Activated CD4-positive, alpha-beta T cell treated with anti-CD3 and anti-CD28 coated beads for 36 hours (primary cell): Measurements from ENCODE around the gene WASF2. TPM values are rescaled to one million over a fixed set of nuclear protein-coding genes. Genes with fewer than 3 reads are reported as not detected.
A peak's percentile ranks its signal among the peaks of the same experiment; 100 is the strongest.

ENCODE experiments used
- ATAC-seq: fragments of 200-7000 bp; cut with Tn5 transposase; one replicate; pipeline ENCODE4 v1.10.0; 2021; ENCODE audit warnings: mild to moderate bottlenecking, moderate library complexity
- CTCF ChIA-PET: fragments of 350-600 bp; sonication (Branson Sonifier 250); formaldehyde crosslinking; loops from one replicate; lab custom pipeline; 2021; ENCODE audit warnings: antibody characterized with exemption; lab: Charles Lee
- POLR2A ChIA-PET: fragments of 350-600 bp; sonication (Branson Sonifier 250); formaldehyde crosslinking; loops from one replicate; lab custom pipeline; 2021; ENCODE audit warnings: antibody characterized with exemption, inconsistent platforms; lab: Charles Lee
- DNase-seq: peaks from one replicate; pipeline ENCODE4 v3.0.0-alpha.2; 2020
- H3K27ac Mint-ChIP-seq: one replicate; pipeline ENCODE4 v1.8.0; 2021; ENCODE audit warnings: mixed read lengths
- H3K27me3 Mint-ChIP-seq: one replicate; pipeline ENCODE4 v1.8.0; 2021; ENCODE audit warnings: mixed read lengths
- H3K36me3 Mint-ChIP-seq: one replicate; pipeline ENCODE4 v1.8.0; 2021; ENCODE audit warnings: low read depth, mixed read lengths
- H3K4me1 Mint-ChIP-seq: one replicate; pipeline ENCODE4 v1.8.0; 2021; ENCODE audit warnings: mixed read lengths
- H3K4me3 Mint-ChIP-seq: one replicate; pipeline ENCODE4 v1.8.0; 2021; ENCODE audit warnings: mild to moderate bottlenecking, moderate library complexity, mixed read lengths
- H3K9me3 Mint-ChIP-seq: one replicate; pipeline ENCODE4 v1.8.0; 2021; ENCODE audit warnings: low read depth, mixed read lengths
- intact Hi-C, 2 experiments: fragments of 100-400 bp; cut with DNase I in 1 of 2; cut with micrococcal nuclease in 1 of 2; formaldehyde crosslinking; loops; one replicate each; pipeline versions ENCODE4 v1.14.2 to v1.15.1; 2022 to 2024; cut with DNase I, micrococcal nuclease
- total RNA-seq, 2 experiments: library from RNA; stranded (reverse); gene quantifications; one replicate each; pipeline ENCODE4 v1.2.3, GENCODE V29; 2021

Gene WASF2
- total RNA-seq, 2 experiments from 2014 or later: 104 to 132 TPM

GRCh38 chr1:27451343-27451742 lies 38.6 kb downstream of the WASF2 start:
- ChIA-PET CTCF (interaction anchor here (0.9 to 1.8 kb wide), 6 partner anchors 10 to 60 kb away, joined by 3 to 5 read pairs (median 4); partner anchors contain the start of gene WASF2), POLR2A (no interaction called here)
- no peak for DNase-seq
- intact Hi-C loops: loop anchor here in 1 of 2 experiments (2.0 kb wide), 1 partner anchor 13 kb away; no protein-coding TSS in a partner anchor
- H3K4me1 Mint-ChIP-seq: peaks cover 64% of the 10 kb centered on the region
- H3K27ac Mint-ChIP-seq: no peak overlapping the region
- ATAC-seq: no peak
- no peaks in the 10 kb centered on the region for H3K27me3 Mint-ChIP-seq
- no peaks in the 10 kb centered on the region for H3K9me3 Mint-ChIP-seq
- no peak overlapping the region for H3K4me3 Mint-ChIP-seq
- H3K36me3 Mint-ChIP-seq: peaks cover 29% of the 10 kb centered on the region

- H3K4me1 Mint-ChIP-seq: peaks cover 65% of the 10 kb centered on the region
- peaks cover 26% of the 10 kb centered on the region for H3K36me3 Mint-ChIP-seq
- ChIA-PET POLR2A (no interaction called here), CTCF (interaction anchor here (0.6 to 1.0 kb wide), 4 partner anchors 41 to 324 kb away, joined by 3 to 4 read pairs (median 4); partner anchors contain the start of genes STX12 and WASF2)
- ATAC-seq: peak; percentile 28
- H3K9me3 Mint-ChIP-seq: no peaks in the 10 kb centered on the region
- no peaks in the 10 kb centered on the region for H3K27me3 Mint-ChIP-seq
- no peak for DNase-seq
- H3K4me3 Mint-ChIP-seq: no peak overlapping the region
- peak overlapping the region; percentile 62 for H3K27ac Mint-ChIP-seq
- intact Hi-C loops: loop anchor here in 1 of 2 experiments (5.0 kb wide), 1 partner anchor 78 kb away; no protein-coding TSS in a partner anchor
Measured at GRCh38 chr1:27448982-27449381, 41.0 kb downstream of the WASF2 start.

DNA sequence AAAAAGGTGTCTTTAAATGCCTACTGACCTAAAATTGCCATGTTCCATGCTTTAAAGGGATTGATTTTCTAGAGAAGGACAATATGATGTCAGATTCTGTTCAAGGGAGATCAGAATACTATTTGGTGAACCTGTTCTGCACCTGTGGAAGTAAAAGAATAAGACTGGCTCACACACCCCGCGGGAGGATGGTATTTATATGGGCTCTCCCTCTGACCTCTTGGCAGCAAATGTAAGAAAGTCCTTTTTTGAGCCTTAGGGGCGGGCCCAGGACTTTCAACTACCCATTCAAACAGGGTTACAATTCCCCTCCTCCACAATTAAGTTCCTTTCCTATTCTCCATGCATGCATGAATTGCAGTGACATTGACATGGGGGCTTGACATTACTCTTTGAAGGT lies 42.1 kb downstream of the WASF2 start:
- intact Hi-C loops: loop anchor here in 1 of 2 experiments (5.0 kb wide), 1 partner anchor 79 kb away; no protein-coding TSS in a partner anchor
- H3K36me3 Mint-ChIP-seq: peaks cover 29% of the 10 kb centered on the region
- peaks cover 66% of the 10 kb centered on the region for H3K4me1 Mint-ChIP-seq
- H3K9me3 Mint-ChIP-seq: no peaks in the 10 kb centered on the region
- H3K27me3 Mint-ChIP-seq: no peaks in the 10 kb centered on the region
- H3K4me3 Mint-ChIP-seq: no peak overlapping the region
- DNase-seq (no peak), ATAC-seq (no peak)
- ChIA-PET POLR2A (no interaction called here), CTCF (interaction anchor here (1.1 to 3.4 kb wide), 4 partner anchors 17 to 158 kb away, joined by 3 to 15 read pairs (median 8); no protein-coding TSS in a partner anchor)
- peak overlapping the region; percentile 26 for H3K27ac Mint-ChIP-seq

GRCh38 chr1:27447399-27447798 lies 42.6 kb downstream of the WASF2 start:
- POLR2A ChIA-PET: no interaction called here
- no peaks in the 10 kb centered on the region for H3K9me3 Mint-ChIP-seq
- no peak overlapping the region for H3K4me3 Mint-ChIP-seq
- intact Hi-C loops: loop anchor here in 1 of 2 experiments (5.0 kb wide), 1 partner anchor 80 kb away; no protein-coding TSS in a partner anchor
- ATAC-seq (no peak), DNase-seq (no peak)
- no peaks in the 10 kb centered on the region for H3K27me3 Mint-ChIP-seq
- H3K27ac Mint-ChIP-seq: no peak overlapping the region
- peaks cover 66% of the 10 kb centered on the region for H3K4me1 Mint-ChIP-seq
- CTCF ChIA-PET: interaction anchor here (0.5 to 3.4 kb wide), 6 partner anchors 12 to 159 kb away, joined by 3 to 15 read pairs (median 6); no protein-coding TSS in a partner anchor
- H3K36me3 Mint-ChIP-seq: peaks cover 29% of the 10 kb centered on the region

DNA sequence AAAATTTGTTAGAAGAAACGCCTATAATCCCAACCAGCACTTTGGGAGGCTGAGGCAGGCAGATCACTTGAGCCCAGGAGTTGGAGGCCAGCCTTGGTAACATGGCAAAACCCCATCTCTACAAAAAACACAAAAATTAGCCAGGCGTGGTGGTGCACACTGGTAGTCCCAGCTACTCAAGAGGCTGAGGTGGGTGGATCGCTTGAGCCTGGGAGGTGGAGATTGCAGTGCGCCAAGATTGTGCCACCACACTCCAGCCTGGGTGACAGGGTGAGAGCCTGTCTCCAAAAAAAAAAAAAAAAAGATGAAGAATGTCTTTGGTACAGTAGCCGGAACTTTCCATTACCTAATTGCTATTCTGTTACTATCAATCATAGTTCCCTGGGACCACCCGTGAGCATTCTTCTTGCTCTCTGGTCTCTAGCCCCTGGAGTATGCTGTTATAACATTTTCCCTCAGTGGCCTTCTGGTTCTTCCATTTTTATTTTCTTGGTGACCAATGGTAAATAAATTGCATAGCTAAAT lies 43.4 kb downstream of the WASF2 start:
- Mint-ChIP-seq H3K27ac (no peak overlapping the region), H3K9me3 (no peaks in the 10 kb centered on the region), H3K36me3 (peaks cover 29% of the 10 kb centered on the region), H3K4me3 (no peak overlapping the region), H3K27me3 (no peaks in the 10 kb centered on the region), H3K4me1 (peaks cover 66% of the 10 kb centered on the region)
- intact Hi-C loops: loop anchor here in 1 of 2 experiments (5.0 kb wide), 1 partner anchor 81 kb away; no protein-coding TSS in a partner anchor
- no peak for ATAC-seq
- CTCF ChIA-PET: interaction anchor here (0.7 to 3.4 kb wide), 17 partner anchors 9 to 216 kb away, joined by 3 to 15 read pairs (median 5); no protein-coding TSS in a partner anchor
- POLR2A ChIA-PET: interaction anchor here (2.2 kb wide), 1 partner anchor 17 kb away, joined by 8 read pairs; no protein-coding TSS in a partner anchor
- no peak for DNase-seq

- ChIA-PET CTCF (interaction anchor here (0.6 to 3.4 kb wide), 25 partner anchors 10 to 1064 kb away, joined by 3 to 15 read pairs (median 3); partner anchors contain the start of gene WASF2), POLR2A (interaction anchor here (0.6 to 2.2 kb wide), 6 partner anchors 12 to 327 kb away, joined by 3 to 8 read pairs (median 4); partner anchors contain the start of gene STX12)
- ATAC-seq (peak; percentile 74), DNase-seq (peak; percentile 20)
- H3K4me3 Mint-ChIP-seq: peak overlapping the region; percentile 61
- H3K36me3 Mint-ChIP-seq: peaks cover 31% of the 10 kb centered on the region
- no peaks in the 10 kb centered on the region for H3K27me3 Mint-ChIP-seq
- peak overlapping the region; percentile 95 for H3K27ac Mint-ChIP-seq
- peaks cover 60% of the 10 kb centered on the region for H3K4me1 Mint-ChIP-seq
- intact Hi-C loops: loop anchor here (1.0 to 5.0 kb wide), 7 partner anchors 17 to 193 kb away; partner anchors contain the start of gene WASF2 (in 1 of the 2)
- no peaks in the 10 kb centered on the region for H3K9me3 Mint-ChIP-seq
Measured at GRCh38 chr1:27445177-27445936, 44.6 kb downstream of the WASF2 start.

- H3K36me3 Mint-ChIP-seq: peaks cover 34% of the 10 kb centered on the region
- peaks cover 55% of the 10 kb centered on the region for H3K4me1 Mint-ChIP-seq
- no peaks in the 10 kb centered on the region for H3K9me3 Mint-ChIP-seq
- DNase-seq (no peak), ATAC-seq (no peak)
- ChIA-PET POLR2A (interaction anchor here (0.6 to 2.2 kb wide), 4 partner anchors 13 to 188 kb away, joined by 3 to 8 read pairs (median 5); no protein-coding TSS in a partner anchor), CTCF (interaction anchor here (1.1 to 3.4 kb wide), 4 partner anchors 20 to 35 kb away, joined by 3 to 15 read pairs (median 3); no protein-coding TSS in a partner anchor)
- H3K4me3 Mint-ChIP-seq: peak overlapping the region; percentile 61
- intact Hi-C loops: loop anchor here (1.0 to 5.0 kb wide), 8 partner anchors 13 to 192 kb away; partner anchors contain the start of gene WASF2 (in 1 of the 2)
- H3K27me3 Mint-ChIP-seq: no peaks in the 10 kb centered on the region
- peak overlapping the region; percentile 95 for H3K27ac Mint-ChIP-seq
Measured at GRCh38 chr1:27444632-27445031, 45.3 kb downstream of the WASF2 start.

GRCh38 chr1:27439150-27439549 lies 50.8 kb downstream of the WASF2 start:
- ChIA-PET CTCF (interaction anchor here (1.4 to 2.7 kb wide), 4 partner anchors 13 to 118 kb away, joined by 3 to 9 read pairs (median 4); no protein-coding TSS in a partner anchor), POLR2A (no interaction called here)
- Mint-ChIP-seq H3K27ac (peak overlapping the region; percentile 33), H3K4me3 (no peak overlapping the region), H3K36me3 (peaks cover 21% of the 10 kb centered on the region), H3K27me3 (no peaks in the 10 kb centered on the region), H3K4me1 (peaks cover 60% of the 10 kb centered on the region), H3K9me3 (no peaks in the 10 kb centered on the region)
- intact Hi-C loops: no loop called here
- no peak for DNase-seq
- ATAC-seq: no peak

DNA sequence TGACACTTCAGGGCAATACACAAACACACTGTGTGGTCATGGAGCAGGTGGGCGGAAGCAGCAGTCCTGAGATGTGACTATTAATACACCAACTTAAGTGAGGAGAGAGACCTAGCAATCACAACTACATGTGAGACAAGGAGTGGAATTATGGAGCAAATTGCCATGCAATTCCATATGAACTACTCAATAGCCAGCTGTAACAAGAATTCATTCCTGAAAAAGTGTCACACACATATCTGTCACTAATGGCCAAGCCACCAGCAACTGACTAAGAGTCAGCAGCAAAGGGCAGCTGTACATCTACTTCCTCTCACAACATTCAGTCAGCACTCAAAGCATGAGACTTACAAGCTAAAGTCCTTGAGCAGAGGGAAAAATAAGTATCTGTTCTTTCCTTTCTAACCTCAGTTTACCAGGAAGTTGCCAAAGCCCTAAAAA lies 51.3 kb downstream of the WASF2 start:
- ChIA-PET POLR2A (no interaction called here), CTCF (interaction anchor here (0.7 to 2.7 kb wide), 7 partner anchors 9 to 231 kb away, joined by 3 to 9 read pairs (median 4); no protein-coding TSS in a partner anchor)
- peak overlapping the region; percentile 61 for H3K27ac Mint-ChIP-seq
- H3K36me3 Mint-ChIP-seq: peaks cover 16% of the 10 kb centered on the region
- no peaks in the 10 kb centered on the region for H3K27me3 Mint-ChIP-seq
- no peaks in the 10 kb centered on the region for H3K9me3 Mint-ChIP-seq
- DNase-seq (no peak), ATAC-seq (no peak)
- intact Hi-C loops: no loop called here
- H3K4me1 Mint-ChIP-seq: peaks cover 60% of the 10 kb centered on the region
- no peak overlapping the region for H3K4me3 Mint-ChIP-seq

- DNase-seq (no peak), ATAC-seq (peak; percentile 64)
- Mint-ChIP-seq H3K4me3 (no peak overlapping the region), H3K4me1 (peaks cover 72% of the 10 kb centered on the region), H3K27ac (peak overlapping the region; percentile 73), H3K27me3 (no peaks in the 10 kb centered on the region), H3K36me3 (peaks cover 16% of the 10 kb centered on the region), H3K9me3 (no peaks in the 10 kb centered on the region)
- CTCF ChIA-PET: interaction anchor here (0.6 to 2.3 kb wide), 7 partner anchors 7 to 233 kb away, joined by 3 to 9 read pairs (median 4); no protein-coding TSS in a partner anchor
- intact Hi-C loops: no loop called here
- POLR2A ChIA-PET: interaction anchor here (0.7 kb wide), 1 partner anchor 86 kb away, joined by 3 read pairs; no protein-coding TSS in a partner anchor
Measured at GRCh38 chr1:27436204-27437159, 53.5 kb downstream of the WASF2 start.
